Vagina (tissue), 2 donors: ENCODE data around the gene UNC93B1. TPM values are rescaled to one million over a fixed set of nuclear protein-coding genes. Genes with fewer than 3 reads are reported as not detected.

Source experiments
- DNase-seq, 2 donors: peaks; one replicate each; pipeline ENCODE4 v3.0.0-alpha.2; 2017; ENCODE audit errors: extremely low spot score in 2 of 2
- H3K27ac ChIP-seq: fragments of 200-600 bp; sonication (generic); one replicate; pipeline ENCODE4 v1.5.1; 2019
- H3K27me3 ChIP-seq: fragments of 200-600 bp; sonication (generic); one replicate; pipeline ENCODE4 v1.5.1; 2019
- H3K36me3 ChIP-seq, 2 donors: fragments of 200-600 bp; sonication (generic); one replicate each; pipeline ENCODE4 v1.5.1; 2017 to 2019
- H3K4me1 ChIP-seq: fragments of 200-600 bp; sonication (generic); one replicate; pipeline ENCODE4 v1.5.1; 2019
- H3K4me3 ChIP-seq, 2 donors: fragments of 200-600 bp; sonication (generic); 1 replicate in 1 of 2; 2 replicates in 1 of 2; pipeline ENCODE4 v1.5.1; 2016 to 2019
- H3K9me3 ChIP-seq: fragments of 200-600 bp; sonication (generic); one replicate; pipeline ENCODE4 v1.5.1; 2019
- POLR2A ChIP-seq, 2 donors: fragments of 450-650 bp; IDR thresholded peaks; one replicate each; pipeline ENCODE4 v1.6.1; 2017; ENCODE audit warnings: antibody characterized with exemption in 2 of 2, mild to moderate bottlenecking in 2 of 2, moderate library complexity in 2 of 2
- POLR2AphosphoS5 ChIP-seq, 2 donors: sonication (generic); formaldehyde crosslinking; IDR thresholded peaks; one replicate each; pipeline ENCODE4 v1.9.0; 2017; ENCODE audit warnings: antibody characterized with exemption in 2 of 2, mild to moderate bottlenecking in 2 of 2, low read depth in 1 of 2; ENCODE audit not compliant: insufficient read depth in 1 of 2
- intact Hi-C: fragments of 100-400 bp; cut with DNase I; formaldehyde crosslinking; loops from one replicate; pipeline ENCODE4 v1.15.1; 2023
- total RNA-seq: library from RNA; depleted of rRNA; stranded (reverse); fragments of >200 nt; gene quantifications from one replicate; pipeline ENCODE4 v1.2.3, GENCODE V29; 2016
- TF ChIP-seq, protein P1 (sequence below), 3 experiments: fragments of 450-650 bp in 2 of 3; fragments of 200-600 bp in 1 of 3; sonication (generic) in 1 of 3; IDR thresholded peaks; one replicate each; pipeline ENCODE4 v1.5.1; 2017 to 2019; ENCODE audit warnings: antibody characterized with exemption in 3 of 3, mild to moderate bottlenecking in 2 of 3, moderate library complexity in 2 of 3

The UNC93B1 gene
- total RNA-seq, 1 donor from 2014 or later = 30.4 TPM

DNA sequence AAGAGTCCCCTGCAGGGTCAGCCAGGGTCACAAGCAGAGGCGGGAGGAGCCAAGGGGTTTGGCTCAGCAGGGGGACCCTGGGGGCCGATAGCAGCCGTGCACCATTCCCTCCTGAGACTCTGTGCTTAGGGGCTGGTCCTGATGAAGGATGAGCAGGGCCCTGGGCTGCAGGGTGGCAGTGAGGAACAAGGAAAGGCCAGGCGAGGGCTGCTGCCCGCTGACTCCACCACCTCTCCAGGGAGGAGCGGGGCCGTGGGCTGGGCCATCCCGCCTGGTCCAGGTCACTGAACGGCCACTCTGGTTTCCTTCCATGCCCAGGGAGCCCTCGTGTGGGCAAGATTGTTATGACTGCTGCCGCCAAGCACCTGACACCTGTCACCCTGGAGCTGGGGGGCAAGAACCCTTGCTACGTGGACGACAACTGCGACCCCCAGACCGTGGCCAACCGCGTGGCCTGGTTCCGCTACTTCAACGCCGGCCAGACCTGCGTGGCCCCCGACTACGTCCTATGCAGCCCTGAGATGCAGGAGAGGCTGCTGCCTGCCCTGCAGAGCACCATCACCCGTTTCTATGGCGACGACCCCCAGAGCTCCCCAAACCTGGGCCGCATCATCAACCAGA lies 17.4 kb upstream of the UNC93B1 start:
- intact Hi-C loops = no loop called here
- no peaks in the 10 kb centered on the region for H3K9me3 ChIP-seq
- no peaks in the 10 kb centered on the region for H3K27me3 ChIP-seq
- H3K4me1 ChIP-seq = peaks cover 11% of the 10 kb centered on the region
- no peak overlapping the region for H3K4me3 ChIP-seq
- no peak overlapping the region for H3K27ac ChIP-seq
- H3K36me3 ChIP-seq = peaks cover 0 to 15% of the 10 kb centered on the region in 2 donors
- no peak for DNase-seq
- TF ChIP-seq, protein P1, sequence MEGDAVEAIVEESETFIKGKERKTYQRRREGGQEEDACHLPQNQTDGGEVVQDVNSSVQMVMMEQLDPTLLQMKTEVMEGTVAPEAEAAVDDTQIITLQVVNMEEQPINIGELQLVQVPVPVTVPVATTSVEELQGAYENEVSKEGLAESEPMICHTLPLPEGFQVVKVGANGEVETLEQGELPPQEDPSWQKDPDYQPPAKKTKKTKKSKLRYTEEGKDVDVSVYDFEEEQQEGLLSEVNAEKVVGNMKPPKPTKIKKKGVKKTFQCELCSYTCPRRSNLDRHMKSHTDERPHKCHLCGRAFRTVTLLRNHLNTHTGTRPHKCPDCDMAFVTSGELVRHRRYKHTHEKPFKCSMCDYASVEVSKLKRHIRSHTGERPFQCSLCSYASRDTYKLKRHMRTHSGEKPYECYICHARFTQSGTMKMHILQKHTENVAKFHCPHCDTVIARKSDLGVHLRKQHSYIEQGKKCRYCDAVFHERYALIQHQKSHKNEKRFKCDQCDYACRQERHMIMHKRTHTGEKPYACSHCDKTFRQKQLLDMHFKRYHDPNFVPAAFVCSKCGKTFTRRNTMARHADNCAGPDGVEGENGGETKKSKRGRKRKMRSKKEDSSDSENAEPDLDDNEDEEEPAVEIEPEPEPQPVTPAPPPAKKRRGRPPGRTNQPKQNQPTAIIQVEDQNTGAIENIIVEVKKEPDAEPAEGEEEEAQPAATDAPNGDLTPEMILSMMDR (IDR thresholded peaks at IDR 0.05) = no peak
- no peak for TF ChIP-seq POLR2AphosphoS5 (IDR thresholded peaks at IDR 0.05; ENCODE audit: insufficient read depth in 1 of 2, low read depth in 1 of 2)
- no peak for TF ChIP-seq POLR2A (IDR thresholded peaks at IDR 0.05)

- intact Hi-C loops = no loop called here
- no peak overlapping the region for H3K27ac ChIP-seq
Measured at GRCh38 chr11:68020575-68020974, 16.7 kb upstream of the UNC93B1 start.

DNA sequence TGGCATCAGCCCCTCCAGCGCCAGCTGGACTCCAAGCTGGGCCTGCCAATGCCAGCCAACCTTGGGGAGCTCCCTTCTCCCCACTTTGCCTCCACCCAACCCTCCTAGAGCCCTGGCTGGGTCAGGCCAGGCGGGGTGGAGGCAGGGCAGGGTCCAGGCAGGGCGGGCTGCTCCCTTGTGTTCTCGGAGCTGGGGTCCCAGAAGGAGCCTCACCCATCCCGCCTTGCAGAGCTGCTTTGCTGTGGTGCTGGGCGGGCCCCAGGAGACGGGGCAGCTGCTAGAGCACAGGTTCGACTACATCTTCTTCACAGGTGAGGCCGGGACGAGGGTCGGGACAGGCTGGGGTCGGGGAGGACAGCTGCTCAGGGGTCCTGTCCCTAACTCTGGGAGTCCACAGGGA lies 15.6 kb upstream of the UNC93B1 start:
- intact Hi-C loops = no loop called here
- Histone ChIP-seq H3K4me1 (peaks cover 21% of the 10 kb centered on the region), H3K27ac (no peak overlapping the region), H3K36me3 (peaks cover 0 to 7% of the 10 kb centered on the region in 2 donors), H3K4me3 (no peak overlapping the region), H3K27me3 (no peaks in the 10 kb centered on the region), H3K9me3 (no peaks in the 10 kb centered on the region)
- TF ChIP-seq, protein P1 (IDR thresholded peaks at IDR 0.05) = no peak
- TF ChIP-seq POLR2AphosphoS5 (IDR thresholded peaks at IDR 0.05; ENCODE audit: insufficient read depth in 1 of 2, low read depth in 1 of 2) (no peak), POLR2A (IDR thresholded peaks at IDR 0.05) (no peak)
- DNase-seq = no peak

More at GRCh38 chr11:68020575-68020974, 16.7 kb upstream of the UNC93B1 start:
- H3K4me1 ChIP-seq = peaks cover 12% of the 10 kb centered on the region
- no peaks in the 10 kb centered on the region for H3K27me3 ChIP-seq
- peaks cover 0 to 15% of the 10 kb centered on the region in 2 donors for H3K36me3 ChIP-seq
- TF ChIP-seq POLR2A (IDR thresholded peaks at IDR 0.05) (no peak), POLR2AphosphoS5 (IDR thresholded peaks at IDR 0.05; ENCODE audit: insufficient read depth in 1 of 2, low read depth in 1 of 2) (no peak)
- TF ChIP-seq, protein P1 (IDR thresholded peaks at IDR 0.05) = no peak
- H3K9me3 ChIP-seq = no peaks in the 10 kb centered on the region
- DNase-seq = no peak
- no peak overlapping the region for H3K4me3 ChIP-seq

DNA sequence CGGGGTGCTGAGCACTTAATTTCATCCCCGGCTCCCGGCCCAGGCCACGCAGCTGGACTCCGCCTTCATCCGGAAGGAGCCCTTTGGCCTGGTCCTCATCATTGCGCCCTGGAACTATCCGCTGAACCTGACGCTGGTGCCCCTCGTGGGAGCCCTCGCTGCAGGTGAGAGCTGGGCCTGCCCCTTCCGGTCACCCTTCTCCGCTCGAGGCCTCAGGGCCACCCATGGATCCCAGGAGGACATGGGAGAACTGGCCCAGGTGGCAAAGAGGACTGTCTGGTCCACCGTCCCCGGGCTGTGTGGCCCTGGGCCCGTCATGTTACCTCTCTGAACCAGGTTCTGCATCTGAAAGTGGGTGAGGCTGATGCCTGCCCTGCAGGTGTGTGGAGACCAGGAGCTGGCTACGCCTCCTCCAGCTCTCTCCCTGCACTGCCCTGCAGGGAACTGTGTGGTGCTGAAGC lies 14.9 kb upstream of the UNC93B1 start:
- Histone ChIP-seq H3K4me3 (no peak overlapping the region), H3K36me3 (peaks cover 0 to 2% of the 10 kb centered on the region in 2 donors), H3K9me3 (no peaks in the 10 kb centered on the region), H3K4me1 (peaks cover 28% of the 10 kb centered on the region), H3K27ac (no peak overlapping the region), H3K27me3 (no peaks in the 10 kb centered on the region)
- DNase-seq = no peak
- TF ChIP-seq, protein P1 (IDR thresholded peaks at IDR 0.05) = no peak
- no peak for TF ChIP-seq POLR2A (IDR thresholded peaks at IDR 0.05)
- intact Hi-C loops = no loop called here

- H3K36me3 ChIP-seq = no peaks in the 10 kb centered on the region
- H3K27me3 ChIP-seq = no peaks in the 10 kb centered on the region
- intact Hi-C loops = no loop called here
- no peak overlapping the region for H3K4me3 ChIP-seq
- TF ChIP-seq POLR2A (IDR thresholded peaks at IDR 0.05) (no peak), POLR2AphosphoS5 (IDR thresholded peaks at IDR 0.05; ENCODE audit: insufficient read depth in 1 of 2, low read depth in 1 of 2) (no peak)
- TF ChIP-seq, protein P1 (IDR thresholded peaks at IDR 0.05) = no peak
- H3K27ac ChIP-seq = no peak overlapping the region
- peaks cover 34% of the 10 kb centered on the region for H3K4me1 ChIP-seq
- DNase-seq = no peak
- no peaks in the 10 kb centered on the region for H3K9me3 ChIP-seq
Measured at GRCh38 chr11:68017980-68018729, 14.3 kb upstream of the UNC93B1 start.
